ENCODE data around the gene PRR5. TPM values are rescaled to one million over a fixed set of nuclear protein-coding genes. Genes with fewer than 3 reads are reported as not detected.

Gene PRR5
- total RNA-seq, 1 experiment from 2014 or later, result 11.8 TPM

DNA sequence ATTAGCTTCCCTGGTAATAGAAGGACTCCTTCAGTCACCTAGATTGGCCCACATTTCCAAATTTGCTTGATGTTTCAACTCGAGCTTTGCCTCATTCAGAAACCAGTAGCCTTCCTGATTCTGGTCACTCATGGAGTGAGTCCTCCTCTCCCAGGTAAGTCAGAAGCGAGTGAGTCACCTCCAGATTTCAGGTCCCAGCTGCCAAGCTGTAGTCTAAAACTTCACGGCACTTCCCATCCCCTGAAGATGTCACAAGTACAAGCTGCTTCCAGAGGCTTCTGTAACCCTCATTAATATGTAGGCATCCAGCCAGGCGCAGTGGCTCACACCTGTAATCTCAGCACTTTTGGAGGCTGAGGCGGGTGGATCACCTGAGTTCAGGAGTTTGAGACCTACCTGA is 73.9 kb downstream of the PRR5 start:
- no peak overlapping the region for H4K91ac ChIP-seq (ENCODE audit: insufficient read length, low read depth, low read length)
- peak overlapping the region; percentile 12 to 84 (median 62); a peak in 4 of 7 replicates for H3K27ac Mint-ChIP-seq

More for the DNA sequence above, 73.9 kb downstream of the PRR5 start:
- Mint-ChIP-seq H3K4me3 (no peak overlapping the region), H3K27me3 (ENCODE audit: low read depth) (no peaks in the 10 kb centered on the region), H3K9me3 (peaks cover 11 to 14% of the 10 kb centered on the region in 2 experiments), H3K4me1 (peaks cover 11 to 14% of the 10 kb centered on the region in 2 experiments), H3K36me3 (ENCODE audit: insufficient read depth in 1 of 3, low read depth in 3 of 3) (peaks cover 11 to 13% (median 12%) of the 10 kb centered on the region in 3 experiments)
- Histone ChIP-seq H3T11ph (ENCODE audit: low read length) (no peak overlapping the region), H3K27ac (ENCODE audit: insufficient read length, low read depth, low read length) (no peak overlapping the region), H3K56ac (ENCODE audit: insufficient read length, low read depth, low read length) (no peak overlapping the region), H3K79me1 (ENCODE audit: insufficient read depth, low read depth, low read length, poor library complexity, severe bottlenecking) (no peaks in the 10 kb centered on the region), H4K8ac (replicated peaks; ENCODE audit: insufficient read length, low read depth, low read length) (no peak overlapping the region), H2BK12ac (ENCODE audit: insufficient read length, low read depth, low read length) (no peak overlapping the region), H3K9me3 (ENCODE audit: control insufficient read depth, low read depth, low read length) (no peaks in the 10 kb centered on the region), H2AFZ (ENCODE audit: low read length) (no peak overlapping the region), H3K4me2 (ENCODE audit: insufficient read depth, insufficient read length, low read length) (no peak overlapping the region), H3K4ac (ENCODE audit: low read depth, low read length) (no peak overlapping the region), H4K5ac (ENCODE audit: insufficient read length, low read depth, low read length) (no peak overlapping the region), H3K4me1 (ENCODE audit: insufficient read depth, low read length) (0 out of 2 replicates have a peak, but pooled peaks cover 3% of the 10 kb centered on the region), H3K27me3 (ENCODE audit: insufficient read depth, low read length) (no peaks in the 10 kb centered on the region), H3K9ac (ENCODE audit: extremely low read depth, insufficient read length, low read length) (no peak overlapping the region), H3K14ac (ENCODE audit: insufficient read depth, low read length) (no peak overlapping the region), H3K79me2 (ENCODE audit: insufficient read depth, low read length) (no peaks in the 10 kb centered on the region), H3K23me2 (ENCODE audit: insufficient read length, low read depth, low read length, poor library complexity, severe bottlenecking) (no peaks in the 10 kb centered on the region), H2BK20ac (ENCODE audit: low read depth, low read length, poor library complexity, severe bottlenecking) (no peak overlapping the region), H2BK15ac (ENCODE audit: low read depth, low read length) (no peak overlapping the region), H4K20me1 (ENCODE audit: control insufficient read depth, insufficient read depth, insufficient read length) (no peaks in the 10 kb centered on the region), H3K18ac (ENCODE audit: insufficient read length, low read depth, low read length) (no peak overlapping the region), H2AK5ac (ENCODE audit: insufficient read length, low read length) (no peak overlapping the region), H3K23ac (ENCODE audit: insufficient read length, low read depth, low read length) (no peak overlapping the region), H2BK120ac (ENCODE audit: low read depth, low read length, poor library complexity, severe bottlenecking) (no peak overlapping the region), H2BK5ac (ENCODE audit: insufficient read length, low read length) (no peak overlapping the region)
- no peak for DNase-seq
- no CpG with 5 or more reads among the region's 5 CpGs for WGBS (ENCODE audit: extremely low coverage, insufficient read length, low lambda C conversion rate)
- TF ChIP-seq, protein P1, sequence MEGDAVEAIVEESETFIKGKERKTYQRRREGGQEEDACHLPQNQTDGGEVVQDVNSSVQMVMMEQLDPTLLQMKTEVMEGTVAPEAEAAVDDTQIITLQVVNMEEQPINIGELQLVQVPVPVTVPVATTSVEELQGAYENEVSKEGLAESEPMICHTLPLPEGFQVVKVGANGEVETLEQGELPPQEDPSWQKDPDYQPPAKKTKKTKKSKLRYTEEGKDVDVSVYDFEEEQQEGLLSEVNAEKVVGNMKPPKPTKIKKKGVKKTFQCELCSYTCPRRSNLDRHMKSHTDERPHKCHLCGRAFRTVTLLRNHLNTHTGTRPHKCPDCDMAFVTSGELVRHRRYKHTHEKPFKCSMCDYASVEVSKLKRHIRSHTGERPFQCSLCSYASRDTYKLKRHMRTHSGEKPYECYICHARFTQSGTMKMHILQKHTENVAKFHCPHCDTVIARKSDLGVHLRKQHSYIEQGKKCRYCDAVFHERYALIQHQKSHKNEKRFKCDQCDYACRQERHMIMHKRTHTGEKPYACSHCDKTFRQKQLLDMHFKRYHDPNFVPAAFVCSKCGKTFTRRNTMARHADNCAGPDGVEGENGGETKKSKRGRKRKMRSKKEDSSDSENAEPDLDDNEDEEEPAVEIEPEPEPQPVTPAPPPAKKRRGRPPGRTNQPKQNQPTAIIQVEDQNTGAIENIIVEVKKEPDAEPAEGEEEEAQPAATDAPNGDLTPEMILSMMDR (conservative IDR thresholded peaks at IDR 0.05), result no peak
